Measurements from ENCODE around the gene TTLL9. TPM values are rescaled to one million over a fixed set of nuclear protein-coding genes. Genes with fewer than 3 reads are reported as not detected.

Gene TTLL9
- total and polyA plus RNA-seq, 4 donors: 0.19 to 0.81 (median 0.61) TPM; not detected in 1

- DNase-seq (no peak), ATAC-seq (ENCODE audit: low FRiP score) (no peak)
- no peak overlapping the region for H3K4me3 ChIP-seq (ENCODE audit: low read length in 2 of 2)
- 78 to 80% methylated on average over 9 of the region's 9 CpGs for WGBS, 2 donors
- no peaks in the 10 kb centered on the region for H3K9me3 ChIP-seq (ENCODE audit: control insufficient read depth, low read length)
- H3K36me3 ChIP-seq (ENCODE audit: control insufficient read depth in 1 of 2, insufficient read depth in 2 of 2, low read length in 1 of 2): peaks cover 2 to 3% of the 10 kb centered on the region in 2 donors
- H3K4me1 ChIP-seq (ENCODE audit: control insufficient read depth in 1 of 2, insufficient read depth in 2 of 2, low read length in 2 of 2): no peaks in the 10 kb centered on the region
- intact Hi-C loops (cut with DNase I): loop anchor here (5.0 to 10.0 kb wide), 3 partner anchors 68 to 98 kb away; no protein-coding TSS in a partner anchor
- no peak overlapping the region for H3K27ac ChIP-seq (ENCODE audit: low read depth in 1 of 2, low read length in 2 of 2)
- no peaks in the 10 kb centered on the region for H3K27me3 ChIP-seq (ENCODE audit: control insufficient read depth in 1 of 2, insufficient read depth in 2 of 2, low read length in 1 of 2)
These were observed 79.6 kb downstream of the TTLL9 start for GRCh38 chr20:31949877-31950646.

- H3K27ac ChIP-seq (ENCODE audit: low read depth in 1 of 2, low read length in 2 of 2): no peak overlapping the region
- WGBS, 2 donors: 7% methylated on average over 6 of the region's 6 CpGs
- no peaks in the 10 kb centered on the region for H3K4me1 ChIP-seq (ENCODE audit: control insufficient read depth in 1 of 2, insufficient read depth in 2 of 2, low read length in 2 of 2)
- H3K27me3 ChIP-seq (ENCODE audit: control insufficient read depth in 1 of 2, insufficient read depth in 2 of 2, low read length in 1 of 2): no peaks in the 10 kb centered on the region
- peaks cover 0 to 2% of the 10 kb centered on the region in 2 donors for H3K36me3 ChIP-seq (ENCODE audit: control insufficient read depth in 1 of 2, insufficient read depth in 2 of 2, low read length in 1 of 2)
- no peak for ATAC-seq (ENCODE audit: low FRiP score)
- no peaks in the 10 kb centered on the region for H3K9me3 ChIP-seq (ENCODE audit: control insufficient read depth, low read length)
- intact Hi-C loops (cut with DNase I): loop anchor here (5.0 to 10.0 kb wide), 3 partner anchors 69 to 99 kb away; no protein-coding TSS in a partner anchor
- peak overlapping the region; percentile 61 to 82 for H3K4me3 ChIP-seq (ENCODE audit: low read length in 2 of 2)
- DNase-seq: no peak
These were observed 80.7 kb downstream of the TTLL9 start for GRCh38 chr20:31951203-31951529.

- peaks cover 0 to 2% of the 10 kb centered on the region in 2 donors for H3K36me3 ChIP-seq (ENCODE audit: control insufficient read depth in 1 of 2, insufficient read depth in 2 of 2, low read length in 1 of 2)
- H3K4me1 ChIP-seq (ENCODE audit: control insufficient read depth in 1 of 2, insufficient read depth in 2 of 2, low read length in 2 of 2): no peaks in the 10 kb centered on the region
- DNase-seq (peak; percentile 96 to 99), ATAC-seq (ENCODE audit: low FRiP score) (peak; percentile 99)
- H3K9me3 ChIP-seq (ENCODE audit: control insufficient read depth, low read length): no peaks in the 10 kb centered on the region
- peak within 1 kb of the TSS in 1 of 2 donors; percentile 19 for H3K27ac ChIP-seq (ENCODE audit: low read depth in 1 of 2, low read length in 2 of 2)
- intact Hi-C loops (cut with DNase I): loop anchor here (1.0 to 10.0 kb wide), 6 partner anchors 69 to 129 kb away; no protein-coding TSS in a partner anchor
- WGBS, 2 donors: 0% methylated on average over 63 of the region's 63 CpGs
- H3K4me3 ChIP-seq (ENCODE audit: low read length in 2 of 2): peak within 1 kb of the TSS; percentile 61 to 82
- H3K27me3 ChIP-seq (ENCODE audit: control insufficient read depth in 1 of 2, insufficient read depth in 2 of 2, low read length in 1 of 2): no peaks in the 10 kb centered on the region
These were observed 81.4 kb downstream of the TTLL9 start, which contains the start of gene PDRG1 for GRCh38 chr20:31951530-31952453. TSS of gene PDRG1 (minus strand) at chr20:31952046. CDS start at chr20:31951961, 85 bp downstream.

DNA sequence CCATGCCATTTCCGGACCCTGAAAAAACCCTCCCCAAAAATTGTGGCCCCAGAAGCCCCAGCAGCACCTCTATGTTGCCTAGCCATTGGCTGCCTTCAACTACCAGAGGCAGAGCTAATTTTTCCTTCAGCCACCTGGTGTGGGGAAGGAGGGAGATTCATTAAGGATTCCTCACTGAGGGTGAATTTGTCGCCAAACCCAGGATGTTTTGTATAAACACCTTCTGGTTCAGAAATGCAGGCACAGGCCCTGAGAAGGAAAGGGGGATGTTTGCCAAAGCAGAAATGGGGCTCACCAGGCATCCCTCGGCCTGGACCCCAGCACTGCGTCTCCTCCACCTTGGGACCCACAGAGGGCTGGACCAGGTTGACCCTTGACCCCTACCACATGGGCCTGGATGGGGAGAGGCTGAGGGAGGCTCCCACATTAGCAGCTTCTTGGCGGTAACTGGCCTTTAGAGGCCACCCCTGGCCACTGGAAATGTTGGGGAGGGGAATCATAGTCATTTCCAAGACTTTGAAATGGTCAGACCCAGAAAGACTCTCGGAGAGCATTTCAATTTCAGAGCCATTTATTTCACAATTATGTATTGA is 83.2 kb downstream of the TTLL9 start:
- Histone ChIP-seq H3K36me3 (ENCODE audit: control insufficient read depth in 1 of 2, insufficient read depth in 2 of 2, low read length in 1 of 2) (no peaks in the 10 kb centered on the region), H3K4me1 (ENCODE audit: control insufficient read depth in 1 of 2, insufficient read depth in 2 of 2, low read length in 2 of 2) (no peaks in the 10 kb centered on the region), H3K9me3 (ENCODE audit: control insufficient read depth, low read length) (no peaks in the 10 kb centered on the region), H3K27me3 (ENCODE audit: control insufficient read depth in 1 of 2, insufficient read depth in 2 of 2, low read length in 1 of 2) (no peaks in the 10 kb centered on the region), H3K4me3 (ENCODE audit: low read length in 2 of 2) (no peak overlapping the region), H3K27ac (ENCODE audit: low read depth in 1 of 2, low read length in 2 of 2) (no peak overlapping the region)
- intact Hi-C loops (cut with DNase I): loop anchor here (2.0 to 10.0 kb wide), 5 partner anchors 71 to 131 kb away; no protein-coding TSS in a partner anchor
- ATAC-seq (ENCODE audit: low FRiP score): no peak
- whole genome bisulfite sequencing, 2 donors: 80 to 81% methylated on average over 6 of the region's 6 CpGs
- DNase-seq: no peak

- no peaks in the 10 kb centered on the region for H3K27me3 ChIP-seq (ENCODE audit: control insufficient read depth in 1 of 2, insufficient read depth in 2 of 2, low read length in 1 of 2)
- intact Hi-C loops (cut with DNase I): loop anchor here (5.0 to 10.0 kb wide), 3 partner anchors 72 to 102 kb away; no protein-coding TSS in a partner anchor
- DNase-seq: no peak
- no peak for ATAC-seq (ENCODE audit: low FRiP score)
- H3K4me1 ChIP-seq (ENCODE audit: control insufficient read depth in 1 of 2, insufficient read depth in 2 of 2, low read length in 2 of 2): no peaks in the 10 kb centered on the region
- no peaks in the 10 kb centered on the region for H3K36me3 ChIP-seq (ENCODE audit: control insufficient read depth in 1 of 2, insufficient read depth in 2 of 2, low read length in 1 of 2)
- H3K4me3 ChIP-seq (ENCODE audit: low read length in 2 of 2): no peak overlapping the region
- 59 to 81% methylated on average over 1 of the region's 1 CpG for WGBS, 2 donors
- H3K9me3 ChIP-seq (ENCODE audit: control insufficient read depth, low read length): no peaks in the 10 kb centered on the region
- no peak overlapping the region for H3K27ac ChIP-seq (ENCODE audit: low read depth in 1 of 2, low read length in 2 of 2)
These were observed 84.1 kb downstream of the TTLL9 start for GRCh38 chr20:31954500-31954899.

DNA sequence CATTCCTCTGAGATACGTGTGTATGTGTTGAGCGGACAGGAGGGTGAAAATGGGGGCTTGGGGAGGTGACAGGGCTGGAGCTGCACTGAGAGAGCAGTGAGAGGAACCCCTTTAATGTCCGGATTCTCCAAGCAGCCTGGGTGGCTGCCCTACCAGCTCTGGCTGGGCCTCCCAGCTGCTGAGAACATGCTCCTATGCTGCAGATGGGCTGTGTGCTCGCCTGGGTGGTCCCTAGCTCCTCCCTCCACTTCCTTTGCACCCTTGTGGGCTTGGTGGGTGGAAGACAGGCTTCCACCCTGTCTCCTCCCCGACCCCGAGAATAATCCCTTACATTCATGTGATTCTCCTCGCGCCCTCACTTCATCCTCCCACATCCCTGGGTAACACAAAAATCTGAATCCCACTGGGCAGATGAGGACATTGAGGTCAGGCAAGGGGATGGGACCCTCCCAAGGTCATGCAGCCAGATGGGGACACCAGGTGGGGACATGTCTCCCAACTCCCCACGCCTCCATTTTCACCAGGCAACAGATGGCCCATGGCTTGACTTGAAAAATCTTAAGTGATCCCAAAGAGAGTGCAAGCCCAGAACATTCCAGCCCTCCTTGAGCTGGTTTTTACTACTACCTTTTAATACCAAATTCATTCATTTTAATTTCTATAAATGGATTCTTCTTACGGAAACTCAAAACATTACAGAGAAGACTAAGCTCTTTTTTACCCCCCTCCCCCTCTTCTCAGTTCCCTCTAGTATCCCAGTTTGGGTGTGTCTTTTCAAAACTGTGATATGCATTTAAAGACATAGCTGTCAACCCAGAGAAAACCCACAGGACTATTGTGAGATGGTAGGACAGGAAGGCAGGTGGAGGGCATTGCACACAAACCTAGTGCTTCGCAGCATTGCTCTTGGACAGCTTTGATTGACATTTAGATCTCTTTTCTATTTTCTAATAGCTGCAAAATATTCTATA is 86.4 kb downstream of the TTLL9 start:
- Histone ChIP-seq H3K4me3 (ENCODE audit: low read length in 2 of 2) (no peak overlapping the region), H3K27ac (ENCODE audit: low read depth in 1 of 2, low read length in 2 of 2) (no peak overlapping the region), H3K36me3 (ENCODE audit: control insufficient read depth in 1 of 2, insufficient read depth in 2 of 2, low read length in 1 of 2) (no peaks in the 10 kb centered on the region), H3K27me3 (ENCODE audit: control insufficient read depth in 1 of 2, insufficient read depth in 2 of 2, low read length in 1 of 2) (no peaks in the 10 kb centered on the region), H3K4me1 (ENCODE audit: control insufficient read depth in 1 of 2, insufficient read depth in 2 of 2, low read length in 2 of 2) (no peaks in the 10 kb centered on the region), H3K9me3 (ENCODE audit: control insufficient read depth, low read length) (no peaks in the 10 kb centered on the region)
- 33 to 42% methylated on average over 10 to 11 of the region's 11 CpGs for WGBS, 2 donors
- ATAC-seq (ENCODE audit: low FRiP score) (no peak), DNase-seq (no peak)
- intact Hi-C loops (cut with DNase I): loop anchor here in 1 of 2 donors (10.0 kb wide), 1 partner anchor 78 kb away; no protein-coding TSS in a partner anchor

DNA sequence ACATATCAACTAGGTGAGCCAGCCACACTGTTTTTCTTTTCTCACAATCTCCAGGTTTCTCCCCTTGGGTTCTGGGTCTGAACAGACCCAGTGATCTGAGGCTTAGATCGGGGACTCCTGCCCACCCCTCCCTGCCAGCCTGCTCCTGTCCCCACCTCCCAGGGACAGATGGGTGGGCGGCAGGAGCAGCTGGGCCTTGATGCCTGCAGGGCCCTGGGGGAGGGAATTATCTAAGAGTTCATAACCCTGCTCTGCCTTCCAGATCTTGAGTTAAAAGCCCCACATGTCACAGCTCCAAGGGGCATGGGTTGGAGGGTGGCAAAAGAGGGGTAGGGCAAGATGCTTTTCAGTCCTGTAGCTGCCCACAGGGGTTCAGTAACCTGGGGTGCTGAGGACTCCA is 92.3 kb downstream of the TTLL9 start:
- no peaks in the 10 kb centered on the region for H3K27me3 ChIP-seq (ENCODE audit: control insufficient read depth in 1 of 2, insufficient read depth in 2 of 2, low read length in 1 of 2)
- no peaks in the 10 kb centered on the region for H3K36me3 ChIP-seq (ENCODE audit: control insufficient read depth in 1 of 2, insufficient read depth in 2 of 2, low read length in 1 of 2)
- H3K27ac ChIP-seq (ENCODE audit: low read depth in 1 of 2, low read length in 2 of 2): no peak overlapping the region
- WGBS, 2 donors: 14 to 29% methylated on average over 2 of the region's 2 CpGs
- no peak overlapping the region for H3K4me3 ChIP-seq (ENCODE audit: low read length in 2 of 2)
- peaks cover 3% of the 10 kb centered on the region for H3K9me3 ChIP-seq (ENCODE audit: control insufficient read depth, low read length)
- no peak for ATAC-seq (ENCODE audit: low FRiP score)
- no peaks in the 10 kb centered on the region for H3K4me1 ChIP-seq (ENCODE audit: control insufficient read depth in 1 of 2, insufficient read depth in 2 of 2, low read length in 2 of 2)
- intact Hi-C loops (cut with DNase I): no loop called here
- no peak for DNase-seq

All from aorta (tissue), 5 donors.